HG02943 (cell line): ENCODE measurements around the gene CDV3.
A peak's percentile ranks its signal among the peaks of the same experiment; 100 is the strongest.

Experiments used
- ATAC-seq: cut with Tn5 transposase; IDR thresholded peaks from one replicate; pipeline ENCODE4 v1.9.1; 2021; ENCODE audit warnings: mild to moderate bottlenecking, low read depth, moderate library complexity; ENCODE audit not compliant: unreplicated experiment

The CDV3 gene

DNA sequence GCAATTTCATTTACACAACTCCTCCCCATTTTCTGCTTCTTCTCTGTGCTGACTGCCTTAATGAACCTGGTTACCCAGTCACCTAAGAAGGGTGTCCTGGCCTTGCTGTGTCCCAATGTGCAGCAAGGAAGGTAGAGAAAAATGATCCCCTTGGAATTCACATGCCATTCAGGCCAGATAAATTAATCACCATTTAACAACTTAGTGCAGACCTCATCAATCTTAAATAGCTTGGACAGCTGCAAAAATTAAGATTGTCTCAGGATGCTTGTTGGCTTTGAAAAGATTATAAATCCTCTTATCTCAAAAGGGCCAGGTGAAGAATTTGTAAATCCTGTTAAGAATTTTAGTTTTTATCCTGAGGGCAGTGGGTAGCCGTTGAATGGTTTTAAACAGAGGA, 9.7 kb upstream of the CDV3 start:
- no peak for ATAC-seq

DNA sequence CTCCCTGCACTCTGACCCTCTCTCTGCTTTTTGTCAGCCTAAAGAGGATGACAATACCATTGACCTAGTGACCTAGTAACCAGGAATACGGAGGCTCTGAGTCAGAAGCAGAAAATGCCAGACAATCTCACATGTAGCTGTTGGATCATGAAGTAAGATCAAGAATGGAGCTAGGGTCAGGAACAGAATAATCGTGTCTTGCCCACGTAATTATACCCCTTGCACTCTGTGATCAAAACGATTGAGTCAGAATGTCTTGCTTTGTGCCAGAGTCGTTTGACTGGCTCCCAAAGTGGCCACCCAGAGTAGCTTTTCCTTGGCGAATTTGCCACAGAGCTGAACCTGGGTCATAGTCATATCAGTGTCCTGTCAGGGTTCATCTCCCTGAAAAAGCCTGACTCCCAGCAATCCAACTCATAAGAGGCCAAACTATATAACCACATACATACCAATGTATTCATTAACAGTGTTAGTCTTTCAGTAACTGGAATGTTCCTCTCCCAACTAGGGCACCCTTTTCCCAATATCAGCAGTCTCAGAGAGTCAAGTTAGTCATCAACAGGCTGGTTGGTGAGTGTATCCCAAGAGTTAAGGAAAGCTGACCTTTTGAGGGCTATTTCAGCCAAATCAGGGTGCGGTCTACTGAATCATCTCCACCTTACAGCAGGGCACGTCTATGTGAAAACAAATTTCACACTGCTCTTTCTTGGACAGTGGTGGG, 5.0 kb upstream of the CDV3 start:
- no peak for ATAC-seq

GRCh38 chr3:133570139-133570936, 3.1 kb upstream of the CDV3 start:
- ATAC-seq, result no peak

DNA sequence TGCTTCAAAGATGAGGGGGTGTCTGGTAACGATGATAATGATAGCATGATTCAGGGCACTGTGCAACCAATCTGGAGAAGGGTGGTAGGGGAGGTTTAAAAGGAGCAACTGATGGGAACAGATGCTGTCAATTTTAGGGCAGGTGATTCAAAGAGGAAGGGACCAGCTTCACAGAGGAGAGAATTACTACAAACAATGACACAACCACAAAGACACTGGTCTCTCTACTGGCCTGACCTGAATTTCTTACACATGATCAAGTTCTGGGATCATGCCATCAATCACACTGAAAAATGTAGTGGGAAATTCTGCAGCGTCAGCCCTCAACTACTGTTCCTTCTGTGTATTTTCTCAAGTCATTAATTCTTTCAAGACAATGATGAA, 2.6 kb upstream of the CDV3 start:
- no peak for ATAC-seq

DNA sequence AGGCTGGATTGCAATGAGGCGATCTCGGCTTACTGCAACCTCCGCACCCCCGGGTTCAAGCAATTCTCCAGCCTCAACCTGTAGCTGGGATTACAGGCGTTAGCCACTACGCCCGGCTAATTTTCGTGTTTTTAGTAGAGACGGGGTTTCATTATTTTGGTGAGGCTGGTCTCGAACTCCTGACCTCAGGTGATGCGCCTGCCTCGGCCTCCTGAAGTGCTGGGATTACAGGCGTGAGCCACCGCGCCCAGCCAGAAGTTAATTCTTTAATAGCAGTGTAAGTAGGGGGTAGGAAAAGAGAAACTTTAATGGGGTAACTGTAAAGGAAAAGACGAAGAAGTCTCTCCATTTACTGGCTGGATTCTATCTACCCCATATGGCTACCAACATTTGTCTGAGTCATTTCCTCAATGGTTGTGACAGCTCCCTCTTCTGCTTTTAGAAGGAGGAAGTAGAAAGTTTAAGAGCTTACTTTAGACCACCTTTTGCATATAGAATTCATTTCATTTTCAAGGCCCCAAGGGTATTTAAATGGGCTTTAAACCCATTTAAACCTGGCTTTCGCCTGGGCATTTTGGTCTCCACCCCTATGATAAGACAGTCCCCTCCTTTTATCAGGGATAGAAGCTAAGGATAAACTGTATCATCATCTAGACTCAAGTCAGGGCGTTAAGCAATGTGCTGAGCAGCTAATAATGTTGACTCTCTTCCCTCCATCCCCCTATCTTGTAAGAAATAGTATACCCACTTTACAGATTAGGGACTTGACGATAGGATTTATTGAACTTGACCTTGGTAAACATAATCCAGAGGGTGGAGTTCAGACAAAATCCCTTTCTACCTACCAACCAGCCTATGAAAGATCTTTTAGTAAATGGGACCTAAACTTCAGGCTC, 1.1 kb upstream of the CDV3 start:
- ATAC-seq, result no peak

- ATAC-seq, result peak; percentile 81
Measured at GRCh38 chr3:133573054-133573628, 345 bp upstream of the CDV3 start.

DNA sequence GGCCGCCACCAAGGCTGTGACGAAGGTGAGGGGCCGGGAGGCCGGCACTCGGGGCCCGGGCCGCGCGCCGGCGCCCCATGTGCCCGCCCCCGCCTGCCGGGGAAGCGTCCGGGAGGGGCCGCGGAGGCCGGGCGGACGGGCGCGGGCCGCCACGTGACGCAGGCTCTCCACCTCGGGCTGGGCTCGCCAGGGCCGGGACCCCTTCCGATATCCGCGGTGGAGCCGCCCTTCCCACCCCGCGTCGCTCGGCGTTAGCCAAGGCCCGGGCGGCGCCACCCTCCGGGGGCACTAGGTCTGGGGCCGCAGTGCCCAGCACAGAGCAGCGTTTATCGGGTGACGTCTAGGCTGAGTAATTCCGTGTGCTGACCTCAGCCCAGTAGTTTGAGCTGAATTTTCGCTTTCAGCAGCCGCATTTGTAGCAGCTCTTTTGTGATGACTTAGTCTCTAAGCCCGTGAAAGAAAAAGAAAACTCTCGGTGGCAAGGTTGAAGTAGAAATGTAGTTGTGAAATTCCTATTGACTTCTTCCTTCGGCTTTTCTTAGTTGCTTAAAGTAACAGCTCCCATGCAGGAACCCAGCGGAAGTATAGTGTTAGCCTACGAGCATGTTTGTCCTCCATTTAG, 885 bp downstream of the CDV3 start:
- ATAC-seq, result no peak

GRCh38 chr3:133575086-133575485, 1.6 kb downstream of the CDV3 start:
- no peak for ATAC-seq

GRCh38 chr3:133576169-133576568, 2.7 kb downstream of the CDV3 start:
- ATAC-seq, result no peak

- no peak for ATAC-seq
Measured at GRCh38 chr3:133578548-133579191, 5.2 kb downstream of the CDV3 start.

- ATAC-seq, result no peak
Measured at GRCh38 chr3:133583396-133583795, 9.9 kb downstream of the CDV3 start.

DNA sequence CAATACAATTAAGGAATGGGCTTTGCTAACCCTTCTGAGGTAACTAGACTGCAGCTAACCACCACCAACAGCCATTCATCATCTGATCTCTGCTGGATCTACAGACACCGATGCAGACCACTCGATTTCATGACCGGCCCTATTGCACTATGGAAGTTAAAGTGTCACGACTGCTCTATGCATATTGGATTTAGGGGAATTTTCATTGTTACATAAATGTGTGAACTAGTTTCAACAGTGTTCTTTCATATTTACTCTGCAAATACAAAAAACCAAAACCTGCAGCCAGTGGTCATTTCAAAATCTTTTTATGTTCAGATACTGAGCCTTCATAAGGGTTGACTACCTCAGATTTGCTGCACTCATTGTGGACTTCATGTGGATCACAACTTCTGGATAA, 14.5 kb downstream of the CDV3 start:
- ATAC-seq, result no peak

DNA sequence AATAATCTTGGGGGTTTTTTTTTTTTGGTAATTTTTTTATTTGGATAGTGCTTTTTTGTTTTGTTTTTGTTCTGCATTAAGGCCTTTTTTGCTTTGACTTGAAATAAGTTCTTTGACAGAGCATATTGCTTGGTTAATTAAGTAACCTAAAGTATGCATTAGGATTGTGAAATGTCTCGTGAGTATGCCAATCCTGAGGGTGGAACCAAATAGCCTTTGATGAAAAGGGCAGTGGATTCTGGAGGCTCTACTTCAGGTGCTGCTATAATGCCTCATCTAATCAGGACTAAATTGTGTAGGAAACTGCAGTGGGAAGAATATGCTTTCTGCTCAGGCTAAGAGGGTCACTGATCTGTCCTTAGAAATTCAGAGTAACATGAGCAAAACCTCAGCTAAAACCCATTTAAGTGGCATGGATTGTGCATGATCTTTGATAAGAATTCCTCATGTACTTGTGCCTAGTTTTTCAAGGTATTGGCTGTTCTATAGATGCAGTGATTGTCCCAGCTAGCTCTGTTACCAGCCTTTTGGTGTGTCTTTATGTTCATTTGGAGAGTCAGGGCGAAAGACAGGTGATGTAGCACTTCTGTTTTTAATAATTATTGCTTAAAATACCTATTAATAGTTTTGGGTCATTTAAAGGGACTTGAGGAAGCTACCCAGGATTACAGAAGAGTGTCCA, 15.4 kb downstream of the CDV3 start:
- ATAC-seq, result no peak

- no peak for ATAC-seq
Measured at GRCh38 chr3:133589503-133589902, 16.0 kb downstream of the CDV3 start.

DNA sequence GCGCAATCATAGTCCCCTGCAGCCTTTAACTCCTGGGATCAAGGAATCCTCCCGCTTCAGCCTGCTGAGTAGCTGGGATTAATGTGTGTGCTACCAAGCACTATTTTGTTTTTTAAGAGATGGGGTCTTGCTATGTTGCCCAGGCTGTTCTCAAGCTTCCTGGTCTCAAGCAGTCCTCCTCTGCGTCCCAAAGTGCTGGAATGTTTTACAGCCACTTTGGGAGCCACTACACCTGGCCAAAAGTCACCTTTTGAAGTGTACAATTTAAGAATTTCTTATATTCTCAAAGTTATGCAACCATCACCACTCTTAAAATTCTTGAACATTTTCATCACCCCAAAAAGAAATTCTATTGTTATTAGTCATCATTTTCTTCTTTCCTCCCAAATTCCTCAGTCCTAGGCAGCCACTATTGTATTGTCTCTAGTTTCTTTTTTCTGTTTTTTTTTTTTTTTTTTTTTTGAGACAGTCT, 17.8 kb downstream of the CDV3 start:
- ATAC-seq, result no peak

GRCh38 chr3:133592843-133593242, 19.4 kb downstream of the CDV3 start:
- no peak for ATAC-seq

- no peak for ATAC-seq
Measured at GRCh38 chr3:133593243-133593642, 19.8 kb downstream of the CDV3 start.

- no peak for ATAC-seq
Measured at GRCh38 chr3:133595341-133595740, 21.9 kb downstream of the CDV3 start.

GRCh38 chr3:133598405-133598804, 24.9 kb downstream of the CDV3 start:
- no peak for ATAC-seq
